ENCODE data around the gene BIRC3. TPM values are rescaled to one million over a fixed set of nuclear protein-coding genes. Genes with fewer than 3 reads are reported as not detected.

The BIRC3 gene
- total RNA-seq, 1 donor from 2014 or later = 0.36 TPM

- H3K4me3 Mint-ChIP-seq (ENCODE audit: low read depth) = no peak overlapping the region
- TF ChIP-seq, protein P1, sequence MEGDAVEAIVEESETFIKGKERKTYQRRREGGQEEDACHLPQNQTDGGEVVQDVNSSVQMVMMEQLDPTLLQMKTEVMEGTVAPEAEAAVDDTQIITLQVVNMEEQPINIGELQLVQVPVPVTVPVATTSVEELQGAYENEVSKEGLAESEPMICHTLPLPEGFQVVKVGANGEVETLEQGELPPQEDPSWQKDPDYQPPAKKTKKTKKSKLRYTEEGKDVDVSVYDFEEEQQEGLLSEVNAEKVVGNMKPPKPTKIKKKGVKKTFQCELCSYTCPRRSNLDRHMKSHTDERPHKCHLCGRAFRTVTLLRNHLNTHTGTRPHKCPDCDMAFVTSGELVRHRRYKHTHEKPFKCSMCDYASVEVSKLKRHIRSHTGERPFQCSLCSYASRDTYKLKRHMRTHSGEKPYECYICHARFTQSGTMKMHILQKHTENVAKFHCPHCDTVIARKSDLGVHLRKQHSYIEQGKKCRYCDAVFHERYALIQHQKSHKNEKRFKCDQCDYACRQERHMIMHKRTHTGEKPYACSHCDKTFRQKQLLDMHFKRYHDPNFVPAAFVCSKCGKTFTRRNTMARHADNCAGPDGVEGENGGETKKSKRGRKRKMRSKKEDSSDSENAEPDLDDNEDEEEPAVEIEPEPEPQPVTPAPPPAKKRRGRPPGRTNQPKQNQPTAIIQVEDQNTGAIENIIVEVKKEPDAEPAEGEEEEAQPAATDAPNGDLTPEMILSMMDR (IDR thresholded peaks at IDR 0.05; ENCODE audit: unreplicated experiment) = no peak
- no peaks in the 10 kb centered on the region for H3K9me3 Mint-ChIP-seq (ENCODE audit: low read depth)
- H3K27ac Mint-ChIP-seq = no peak overlapping the region
- H3K27me3 Mint-ChIP-seq = peaks cover 19% of the 10 kb centered on the region
- no peaks in the 10 kb centered on the region for H3K36me3 Mint-ChIP-seq (ENCODE audit: insufficient read depth)
- peaks cover 8% of the 10 kb centered on the region for H3K4me1 Mint-ChIP-seq (ENCODE audit: low read depth)
- DNase-seq (ENCODE audit: low spot score, unreplicated experiment) = no peak
These were observed 2.3 kb downstream of the BIRC3 start for GRCh38 chr11:102319544-102319943.

GRCh38 chr11:102320188-102320587, 2.9 kb downstream of the BIRC3 start:
- H3K4me3 Mint-ChIP-seq (ENCODE audit: low read depth) = no peak overlapping the region
- H3K36me3 Mint-ChIP-seq (ENCODE audit: insufficient read depth) = no peaks in the 10 kb centered on the region
- H3K27ac Mint-ChIP-seq = no peak overlapping the region
- peaks cover 19% of the 10 kb centered on the region for H3K27me3 Mint-ChIP-seq
- no peaks in the 10 kb centered on the region for H3K9me3 Mint-ChIP-seq (ENCODE audit: low read depth)
- H3K4me1 Mint-ChIP-seq (ENCODE audit: low read depth) = peaks cover 8% of the 10 kb centered on the region
- TF ChIP-seq, protein P1 (IDR thresholded peaks at IDR 0.05; ENCODE audit: unreplicated experiment) = no peak
- no peak for DNase-seq (ENCODE audit: low spot score, unreplicated experiment)

GRCh38 chr11:102320679-102321078, 3.4 kb downstream of the BIRC3 start:
- peaks cover 8% of the 10 kb centered on the region for H3K4me1 Mint-ChIP-seq (ENCODE audit: low read depth)
- DNase-seq (ENCODE audit: low spot score, unreplicated experiment) = no peak
- no peaks in the 10 kb centered on the region for H3K9me3 Mint-ChIP-seq (ENCODE audit: low read depth)
- TF ChIP-seq, protein P1 (IDR thresholded peaks at IDR 0.05; ENCODE audit: unreplicated experiment) = no peak
- H3K27ac Mint-ChIP-seq = no peak overlapping the region
- no peaks in the 10 kb centered on the region for H3K36me3 Mint-ChIP-seq (ENCODE audit: insufficient read depth)
- H3K4me3 Mint-ChIP-seq (ENCODE audit: low read depth) = no peak overlapping the region
- H3K27me3 Mint-ChIP-seq = peaks cover 19% of the 10 kb centered on the region

GRCh38 chr11:102322560-102322959, 5.3 kb downstream of the BIRC3 start:
- Mint-ChIP-seq H3K27me3 (peaks cover 13% of the 10 kb centered on the region), H3K9me3 (ENCODE audit: low read depth) (no peaks in the 10 kb centered on the region), H3K36me3 (ENCODE audit: insufficient read depth) (no peaks in the 10 kb centered on the region), H3K4me3 (ENCODE audit: low read depth) (no peak overlapping the region), H3K4me1 (ENCODE audit: low read depth) (peaks cover 2% of the 10 kb centered on the region), H3K27ac (no peak overlapping the region)
- TF ChIP-seq, protein P1 (IDR thresholded peaks at IDR 0.05; ENCODE audit: unreplicated experiment) = no peak
- no peak for DNase-seq (ENCODE audit: low spot score, unreplicated experiment)

DNA sequence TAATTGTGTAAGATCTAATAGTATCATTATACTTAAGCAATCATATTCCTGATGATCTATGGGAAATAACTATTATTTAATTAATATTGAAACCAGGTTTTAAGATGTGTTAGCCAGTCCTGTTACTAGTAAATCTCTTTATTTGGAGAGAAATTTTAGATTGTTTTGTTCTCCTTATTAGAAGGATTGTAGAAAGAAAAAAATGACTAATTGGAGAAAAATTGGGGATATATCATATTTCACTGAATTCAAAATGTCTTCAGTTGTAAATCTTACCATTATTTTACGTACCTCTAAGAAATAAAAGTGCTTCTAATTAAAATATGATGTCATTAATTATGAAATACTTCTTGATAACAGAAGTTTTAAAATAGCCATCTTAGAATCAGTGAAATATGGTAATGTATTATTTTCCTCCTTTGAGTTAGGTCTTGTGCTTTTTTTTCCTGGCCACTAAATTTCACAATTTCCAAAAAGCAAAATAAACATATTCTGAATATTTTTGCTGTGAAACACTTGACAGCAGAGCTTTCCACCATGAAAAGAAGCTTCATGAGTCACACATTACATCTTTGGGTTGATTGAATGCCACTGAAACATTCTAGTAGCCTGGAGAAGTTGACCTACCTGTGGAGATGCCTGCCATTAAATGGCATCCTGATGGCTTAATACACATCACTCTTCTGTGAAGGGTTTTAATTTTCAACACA, 6.4 kb downstream of the BIRC3 start:
- H3K27ac Mint-ChIP-seq = no peak overlapping the region
- peaks cover 7% of the 10 kb centered on the region for H3K27me3 Mint-ChIP-seq
- H3K4me3 Mint-ChIP-seq (ENCODE audit: low read depth) = no peak overlapping the region
- DNase-seq (ENCODE audit: low spot score, unreplicated experiment) = no peak
- H3K36me3 Mint-ChIP-seq (ENCODE audit: insufficient read depth) = no peaks in the 10 kb centered on the region
- TF ChIP-seq, protein P1 (IDR thresholded peaks at IDR 0.05; ENCODE audit: unreplicated experiment) = no peak
- no peaks in the 10 kb centered on the region for H3K4me1 Mint-ChIP-seq (ENCODE audit: low read depth)
- no peaks in the 10 kb centered on the region for H3K9me3 Mint-ChIP-seq (ENCODE audit: low read depth)
